GM12878 (cell line): ENCODE data around the gene C19orf44. TPM values are rescaled to one million over a fixed set of nuclear protein-coding genes. Genes with fewer than 3 reads are reported as not detected.
"Not testable (repeated sequence)": the region's sequence is repeated elsewhere in the genome, so short reads cannot be mapped to it uniquely, and the experiment has no call there.

Source experiments
- ATAC-seq: fragments of 200-7000 bp; cut with Tn5 transposase; 3 replicates; pipeline ENCODE4 v1.9.1; 2020; ENCODE audit warnings: mild to moderate bottlenecking, moderate library complexity
- BruUV-seq: library from RNA; stranded (reverse); fragments of 400-500 nt; replicated peaks from 2 replicates; lab custom pipeline; 2021; lab: Mats Ljungman, UMichigan
- CTCF ChIA-PET: fragments of 300-600 bp; sonication (Branson Sonifier 250); formaldehyde crosslinking; extraction: SDS; loops from one replicate; lab custom pipeline; 2021; ENCODE audit warnings: inconsistent platforms; lab: Yijun Ruan, JAX
- POLR2A ChIA-PET: fragments of 350-600 bp; formaldehyde crosslinking; extraction: SDS; loops from one replicate; lab custom pipeline; 2021; ENCODE audit warnings: inconsistent platforms; lab: Charles Lee
- RAD21 ChIA-PET: fragments of 300-600 bp; sonication (Branson Sonifier 250); formaldehyde crosslinking; loops from one replicate; lab custom pipeline; 2023; ENCODE audit warnings: antibody characterized with exemption; ENCODE audit not compliant: unreplicated experiment; lab: Charles Lee
- SMC1A ChIA-PET: fragments of 300-600 bp; sonication (Branson Sonifier 250); formaldehyde crosslinking; loops from one replicate; lab custom pipeline; 2023; ENCODE audit not compliant: unreplicated experiment, uncharacterized antibody; lab: Charles Lee
- DNase-seq: peaks from one replicate; pipeline ENCODE4 v3.0.0-alpha.2; 2011; ENCODE audit warnings: low read depth, low spot score
- FAIRE-seq: peaks from 3 replicates; lab custom pipeline; 2011; peaks lifted over from hg19 to GRCh38; lab: Jason Lieb, UNC
- H2AFZ ChIP-seq: 2 replicates; pipeline ENCODE4 v1.6.0; 2011; ENCODE audit warnings: low read depth, low read length, control low read depth; ENCODE audit not compliant: control insufficient read depth
- H3K27ac ChIP-seq: 2 replicates; pipeline ENCODE4 v1.5.1; 2011; ENCODE audit warnings: control low read depth; ENCODE audit not compliant: control insufficient read depth, insufficient read depth
- H3K27me3 ChIP-seq, 2 experiments: replicated peaks in 1 of 2; 2 replicates each; pipeline versions ENCODE4 v1.6.0 to v1.6.1; 2011; ENCODE audit warnings: low read length in 1 of 2; ENCODE audit not compliant: control insufficient read depth in 2 of 2, insufficient read depth in 2 of 2
- H3K36me3 ChIP-seq, 2 experiments: 2 replicates each; pipeline ENCODE4 v1.5.1; 2011; ENCODE audit warnings: low read length in 1 of 2; ENCODE audit not compliant: control insufficient read depth in 2 of 2, insufficient read depth in 2 of 2
- H3K4me1 ChIP-seq: 2 replicates; pipeline ENCODE4 v1.6.1; 2011; ENCODE audit warnings: mild to moderate bottlenecking, low read length, moderate library complexity, mixed read lengths; ENCODE audit not compliant: control insufficient read depth, insufficient read depth
- H3K4me2 ChIP-seq: 2 replicates; pipeline ENCODE4 v1.6.0; 2011; ENCODE audit warnings: control low read depth; ENCODE audit not compliant: control insufficient read depth, insufficient read depth
- H3K4me3 ChIP-seq: fragments of 200-600 bp; sonication (generic); 2 replicates; pipeline ENCODE4 v1.5.1; 2016
- H3K79me2 ChIP-seq: 2 replicates; pipeline ENCODE4 v1.6.0; 2011; ENCODE audit warnings: low read length; ENCODE audit not compliant: control insufficient read depth, insufficient read depth
- H3K9ac ChIP-seq: 2 replicates; pipeline ENCODE4 v1.8.0; 2011; ENCODE audit warnings: low read length, control low read depth, mixed read lengths; ENCODE audit not compliant: control insufficient read depth, insufficient read depth
- H3K9me3 ChIP-seq: replicated peaks from 3 replicates; pipeline ENCODE4 v1.5.1; 2011; ENCODE audit warnings: mild to moderate bottlenecking, low read length; ENCODE audit not compliant: control insufficient read depth, insufficient read depth
- H4K20me1 ChIP-seq: 2 replicates; pipeline ENCODE4 v1.6.0; 2011; ENCODE audit not compliant: control insufficient read depth, insufficient read depth
- BHLHE40 ChIP-seq, 2 experiments: fragments of 450-650 bp in 1 of 2; IDR thresholded peaks; 2 replicates each; pipeline ENCODE4 v1.6.1; 2011 to 2017; ENCODE audit warnings: low read depth in 2 of 2, borderline replicate concordance in 1 of 2, improper control_type of control experiment in 1 of 2, low read length in 1 of 2, mild to moderate bottlenecking in 1 of 2
- HDGF ChIP-seq: fragments of 450-650 bp; IDR thresholded peaks from 2 replicates; pipeline ENCODE4 v1.6.1; 2016; ENCODE audit warnings: antibody characterized with exemption
- NR2F1 ChIP-seq: fragments of 450-650 bp; conservative IDR thresholded peaks from 2 replicates; pipeline ENCODE4 v1.6.1; 2017; ENCODE audit warnings: mild to moderate bottlenecking
- WGBS: methylation state at CpG from one replicate; pipeline ENCODE4 v1.1.6; 2016; ENCODE audit warnings: low lambda C conversion rate; ENCODE audit not compliant: insufficient replicate concordance, insufficient coverage; ENCODE audit errors: missing lambda C conversion rate; 5-methylcytosine and 5-hydroxymethylcytosine counted together
- in situ Hi-C: fragments of 300-500 bp; cut with MboI; formaldehyde crosslinking; loops from 9 replicates; pipeline ENCODE4 v1.14.3; 2018; ENCODE audit warnings: mixed read lengths
- intact Hi-C: fragments of 100-400 bp; cut with micrococcal nuclease; formaldehyde crosslinking; loops from one replicate; pipeline ENCODE4 v1.14.2; 2022; ENCODE audit not compliant: unreplicated experiment
- polyA plus RNA-seq, 11 experiments: library from polyadenylated mRNA; depleted of rRNA in 4 of 11; unstranded in 6 of 11; stranded (reverse) in 5 of 11; fragments of >200 nt; fragmentation: Nextera tagmentation in 4 of 11; fragmentation: Illumina TruSeq in 1 of 11; extraction: Ambion mirVana in 4 of 11; extraction: Trizol in 1 of 11; gene quantifications; 1 replicate in 1 of 11; 2 replicates in 10 of 11; pipeline versions ENCODE4 v1.2.1 to v1.2.3, GENCODE V29; 2011 to 2016; ENCODE audit warnings: inconsistent platforms in 2 of 11, missing spikeins in 2 of 11, low read depth in 1 of 11
- total RNA-seq, 4 experiments: library from RNA; depleted of rRNA in 3 of 4; stranded (reverse); fragments of >200 nt in 3 of 4; fragmentation: Illumina TruSeq in 1 of 4; extraction: Trizol in 1 of 4; gene quantifications; 2 replicates each; pipeline versions ENCODE4 v1.2.1 to v1.2.3, GENCODE V29; 2013 to 2021

Gene C19orf44
- total and polyA plus RNA-seq, 10 of the 15 experiments (the other 5 are each of a cell fraction or from before 2014, with no cell fraction given) = 0.26 to 5.2 (median 3.6) TPM

DNA sequence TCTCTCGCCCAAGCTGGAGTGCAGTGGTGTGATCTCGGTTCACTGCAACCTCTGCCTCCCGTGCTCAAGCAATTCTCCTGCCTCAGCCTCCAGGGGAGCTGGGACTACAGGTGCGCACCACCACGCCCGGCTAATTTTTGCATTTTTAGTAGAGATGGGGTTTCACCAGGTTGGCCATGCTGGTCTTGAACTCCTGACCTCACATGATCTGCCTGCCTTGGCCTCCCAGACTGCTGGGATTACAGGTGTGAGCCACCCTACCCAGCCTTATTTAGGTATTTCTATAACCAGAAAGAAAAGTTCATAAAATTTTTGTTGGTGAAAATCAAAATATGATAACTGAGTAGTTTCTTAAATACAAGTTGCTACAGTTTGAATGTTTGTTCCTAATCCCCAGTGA lies 47.5 kb downstream of the C19orf44 start:
- H4K20me1 ChIP-seq, ATAC-seq, H3K36me3 ChIP-seq, H2AFZ ChIP-seq, BruUV-seq, H3K27me3 ChIP-seq, FAIRE-seq, in situ Hi-C loops, DNase-seq, H3K9me3 ChIP-seq: not testable (repeated sequence)
- POLR2A ChIA-PET = interaction anchor here (0.6 to 6.1 kb wide), 13 partner anchors 21 to 288 kb away, joined by 3 to 72 read pairs (median 3); partner anchors contain the start of genes MED26 and TMEM38A
- H3K9ac ChIP-seq = peak overlapping the region; percentile 80
- H3K27ac ChIP-seq = peak overlapping the region; percentile 74; the same call in 1 of the 2 replicates
- H3K4me2 ChIP-seq = peak overlapping the region; percentile 53
- peaks cover 26% of the 10 kb centered on the region for H3K4me1 ChIP-seq
- WGBS = 0% methylated on average over 6 of the region's 6 CpGs
- RAD21 ChIA-PET = interaction anchor here (0.6 to 2.7 kb wide), 9 partner anchors 27 to 784 kb away, joined by 3 to 20 read pairs (median 4); no protein-coding TSS in a partner anchor
- H3K4me3 ChIP-seq = peak overlapping the region; percentile 84
- SMC1A ChIA-PET = interaction anchor here (0.6 to 2.1 kb wide), 4 partner anchors 30 to 43 kb away, joined by 3 to 11 read pairs (median 4); no protein-coding TSS in a partner anchor
- TF ChIP-seq BHLHE40 (IDR thresholded peaks at IDR 0.05; ENCODE audit: borderline replicate concordance in 1 of 2, low read depth in 2 of 2, low read length in 1 of 2) (peak in 1 of 2 experiments; percentile 59; a peak in 1 of 4 replicates), HDGF (peak; percentile 31; the same call in 1 of the 2 replicates), NR2F1 (peak; percentile 43; the same call in 1 of the 2 replicates)
- intact Hi-C loops = loop anchor here (5.0 to 10.0 kb wide), 2 partner anchors 79 to 99 kb away; no protein-coding TSS in a partner anchor
- peaks cover 62% of the 10 kb centered on the region for H3K79me2 ChIP-seq
- CTCF ChIA-PET = interaction anchor here (1.0 to 1.9 kb wide), 5 partner anchors 23 to 81 kb away, joined by 3 to 7 read pairs (median 4); no protein-coding TSS in a partner anchor
